Measurements from ENCODE around the gene CDHR2.

DNA sequence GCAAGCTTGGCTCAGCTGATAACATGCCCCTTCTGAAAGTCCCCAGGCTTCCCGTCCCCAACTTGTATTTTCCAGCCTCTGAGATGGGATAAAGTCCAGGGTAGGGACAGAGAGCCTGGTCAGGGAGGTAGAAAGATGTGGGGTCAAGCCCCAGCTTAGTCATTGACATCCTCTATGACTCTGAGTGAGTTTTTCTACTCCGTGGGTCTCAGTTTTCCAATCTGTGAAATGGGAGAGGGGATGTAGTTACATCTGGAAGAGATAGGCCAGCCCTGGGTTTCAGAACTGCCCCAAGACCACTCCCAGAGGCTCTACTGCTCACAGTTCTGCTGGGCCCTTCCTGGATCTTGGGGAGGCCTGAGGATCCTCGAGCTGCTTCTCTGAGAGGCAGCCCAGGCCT lies 57.7 kb downstream of the CDHR2 start:
- TF ChIP-seq, protein P1, sequence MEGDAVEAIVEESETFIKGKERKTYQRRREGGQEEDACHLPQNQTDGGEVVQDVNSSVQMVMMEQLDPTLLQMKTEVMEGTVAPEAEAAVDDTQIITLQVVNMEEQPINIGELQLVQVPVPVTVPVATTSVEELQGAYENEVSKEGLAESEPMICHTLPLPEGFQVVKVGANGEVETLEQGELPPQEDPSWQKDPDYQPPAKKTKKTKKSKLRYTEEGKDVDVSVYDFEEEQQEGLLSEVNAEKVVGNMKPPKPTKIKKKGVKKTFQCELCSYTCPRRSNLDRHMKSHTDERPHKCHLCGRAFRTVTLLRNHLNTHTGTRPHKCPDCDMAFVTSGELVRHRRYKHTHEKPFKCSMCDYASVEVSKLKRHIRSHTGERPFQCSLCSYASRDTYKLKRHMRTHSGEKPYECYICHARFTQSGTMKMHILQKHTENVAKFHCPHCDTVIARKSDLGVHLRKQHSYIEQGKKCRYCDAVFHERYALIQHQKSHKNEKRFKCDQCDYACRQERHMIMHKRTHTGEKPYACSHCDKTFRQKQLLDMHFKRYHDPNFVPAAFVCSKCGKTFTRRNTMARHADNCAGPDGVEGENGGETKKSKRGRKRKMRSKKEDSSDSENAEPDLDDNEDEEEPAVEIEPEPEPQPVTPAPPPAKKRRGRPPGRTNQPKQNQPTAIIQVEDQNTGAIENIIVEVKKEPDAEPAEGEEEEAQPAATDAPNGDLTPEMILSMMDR (IDR thresholded peaks at IDR 0.05), result no peak
- no peak for TF ChIP-seq POLR2A (IDR thresholded peaks at IDR 0.05)

All from heart left ventricle (tissue), 13 donors.